Measurements from ENCODE around the gene MIAT. TPM values are rescaled to one million over a fixed set of nuclear protein-coding genes. Genes with fewer than 3 reads are reported as not detected.

MIAT gene
- total RNA-seq, 1 experiment from 2014 or later, result 0.33 TPM

GRCh38 chr22:26623984-26624383, 33.4 kb upstream of the MIAT start:
- Histone ChIP-seq H3K9me3 (no peaks in the 10 kb centered on the region), H3K4me3 (no peak overlapping the region), H3K36me3 (no peaks in the 10 kb centered on the region), H3K27me3 (no peaks in the 10 kb centered on the region)
- no peak for DNase-seq

- Histone ChIP-seq H3K36me3 (no peaks in the 10 kb centered on the region), H3K27me3 (no peaks in the 10 kb centered on the region), H3K9me3 (no peaks in the 10 kb centered on the region), H3K4me3 (no peak overlapping the region)
- no peak for DNase-seq
These were observed 32.6 kb upstream of the MIAT start for GRCh38 chr22:26624803-26625202.

- H3K36me3 ChIP-seq, result no peaks in the 10 kb centered on the region
- no peak overlapping the region for H3K4me3 ChIP-seq
- H3K27me3 ChIP-seq, result no peaks in the 10 kb centered on the region
- DNase-seq, result no peak
- H3K9me3 ChIP-seq, result no peaks in the 10 kb centered on the region
These were observed 27.2 kb upstream of the MIAT start for GRCh38 chr22:26629988-26630761.

GRCh38 chr22:26631282-26631681, 26.1 kb upstream of the MIAT start:
- no peaks in the 10 kb centered on the region for H3K27me3 ChIP-seq
- H3K9me3 ChIP-seq, result no peaks in the 10 kb centered on the region
- no peaks in the 10 kb centered on the region for H3K36me3 ChIP-seq
- H3K4me3 ChIP-seq, result no peak overlapping the region
- DNase-seq, result no peak

- Histone ChIP-seq H3K4me3 (no peak overlapping the region), H3K36me3 (no peaks in the 10 kb centered on the region)
- no peak for DNase-seq
These were observed 24.8 kb upstream of the MIAT start for GRCh38 chr22:26632422-26633155.

GRCh38 chr22:26634189-26634588, 23.2 kb upstream of the MIAT start:
- H3K27me3 ChIP-seq, result no peaks in the 10 kb centered on the region
- H3K36me3 ChIP-seq, result no peaks in the 10 kb centered on the region
- no peak overlapping the region for H3K4me3 ChIP-seq

More at GRCh38 chr22:26632422-26633155, 24.8 kb upstream of the MIAT start:
- H3K9me3 ChIP-seq, result no peaks in the 10 kb centered on the region
- H3K27me3 ChIP-seq, result no peaks in the 10 kb centered on the region

GRCh38 chr22:26635117-26635516, 22.3 kb upstream of the MIAT start:
- Histone ChIP-seq H3K36me3 (no peaks in the 10 kb centered on the region), H3K9me3 (no peaks in the 10 kb centered on the region), H3K27me3 (no peaks in the 10 kb centered on the region), H3K4me3 (no peak overlapping the region)
- no peak for DNase-seq

More at GRCh38 chr22:26634189-26634588, 23.2 kb upstream of the MIAT start:
- DNase-seq, result no peak
- no peaks in the 10 kb centered on the region for H3K9me3 ChIP-seq

- no peaks in the 10 kb centered on the region for H3K36me3 ChIP-seq
- no peak for DNase-seq
- no peaks in the 10 kb centered on the region; the same call in 1 of the 2 replicates for H3K27me3 ChIP-seq
These were observed 21.1 kb upstream of the MIAT start for GRCh38 chr22:26636296-26636695.

GRCh38 chr22:26642465-26643417, 14.6 kb upstream of the MIAT start:
- Histone ChIP-seq H3K36me3 (no peaks in the 10 kb centered on the region), H3K9me3 (no peaks in the 10 kb centered on the region), H3K27me3 (peaks cover 4% of the 10 kb centered on the region), H3K4me3 (no peak overlapping the region)
- no peak for DNase-seq

More at GRCh38 chr22:26636296-26636695, 21.1 kb upstream of the MIAT start:
- Histone ChIP-seq H3K9me3 (no peaks in the 10 kb centered on the region), H3K4me3 (no peak overlapping the region)

GRCh38 chr22:26643418-26644100, 13.8 kb upstream of the MIAT start:
- H3K36me3 ChIP-seq, result no peaks in the 10 kb centered on the region
- H3K9me3 ChIP-seq, result no peaks in the 10 kb centered on the region
- no peak overlapping the region for H3K4me3 ChIP-seq
- no peak for DNase-seq
- peaks cover 4% of the 10 kb centered on the region for H3K27me3 ChIP-seq

- peaks cover 4% of the 10 kb centered on the region; the same call in 1 of the 2 replicates for H3K27me3 ChIP-seq
- H3K4me3 ChIP-seq, result no peak overlapping the region
- no peaks in the 10 kb centered on the region for H3K36me3 ChIP-seq
- no peaks in the 10 kb centered on the region for H3K9me3 ChIP-seq
- DNase-seq, result no peak
These were observed 11.2 kb upstream of the MIAT start for GRCh38 chr22:26646158-26646557.

- DNase-seq, result no peak
- Histone ChIP-seq H3K27me3 (peaks cover 9% of the 10 kb centered on the region), H3K36me3 (no peaks in the 10 kb centered on the region)
These were observed 9.3 kb upstream of the MIAT start for GRCh38 chr22:26648011-26648497.

GRCh38 chr22:26648528-26649388, 8.6 kb upstream of the MIAT start:
- Histone ChIP-seq H3K36me3 (no peaks in the 10 kb centered on the region), H3K27me3 (peaks cover 11% of the 10 kb centered on the region), H3K4me3 (no peak overlapping the region), H3K9me3 (no peaks in the 10 kb centered on the region)
- DNase-seq, result no peak

More at GRCh38 chr22:26648011-26648497, 9.3 kb upstream of the MIAT start:
- H3K9me3 ChIP-seq, result no peaks in the 10 kb centered on the region
- no peak overlapping the region for H3K4me3 ChIP-seq

- no peak for DNase-seq
- Histone ChIP-seq H3K27me3 (peaks cover 11% of the 10 kb centered on the region), H3K36me3 (no peaks in the 10 kb centered on the region), H3K9me3 (no peaks in the 10 kb centered on the region), H3K4me3 (no peak overlapping the region)
These were observed 6.5 kb upstream of the MIAT start for GRCh38 chr22:26650722-26651421.

GRCh38 chr22:26651815-26652214, 5.6 kb upstream of the MIAT start:
- H3K27me3 ChIP-seq, result peaks cover 7% of the 10 kb centered on the region
- no peaks in the 10 kb centered on the region for H3K36me3 ChIP-seq
- no peaks in the 10 kb centered on the region for H3K9me3 ChIP-seq
- no peak for DNase-seq
- no peak overlapping the region for H3K4me3 ChIP-seq

Data from MG63 (cell line).